ENCODE data around the gene MINK1.
"Not testable (repeated sequence)": the region's sequence is repeated elsewhere in the genome, so short reads cannot be mapped to it uniquely, and the experiment has no call there.

The MINK1 gene

GRCh38 chr17:4900231-4901107 lies 67.3 kb downstream of the MINK1 start:
- DNase-seq: peak; percentile 82

- no peak for DNase-seq
Measured at GRCh38 chr17:4901108-4901647, 68.0 kb downstream of the MINK1 start.

- peak; percentile 50 for DNase-seq
Measured at GRCh38 chr17:4901648-4902344, 68.7 kb downstream of the MINK1 start.

GRCh38 chr17:4902540-4902939 lies 69.4 kb downstream of the MINK1 start:
- no peak for DNase-seq

GRCh38 chr17:4903051-4903818 lies 70.1 kb downstream of the MINK1 start, which contains the start of gene CHRNE:
Gene CHRNE (minus strand): TSS chr17:4903098. CDS start chr17:4903063, 35 bp downstream.
- DNase-seq: peak; percentile 85

GRCh38 chr17:4906642-4907041 lies 73.5 kb downstream of the MINK1 start:
- not testable (repeated sequence) for DNase-seq

- no peak for DNase-seq
Measured at GRCh38 chr17:4908301-4908700, 75.2 kb downstream of the MINK1 start.

- peak; percentile 84 for DNase-seq
Measured at GRCh38 chr17:4908711-4909496, 75.8 kb downstream of the MINK1 start.

- no peak for DNase-seq
Measured at GRCh38 chr17:4913994-4914393, 80.9 kb downstream of the MINK1 start.

- not testable (repeated sequence) for DNase-seq
Measured at GRCh38 chr17:4914551-4914950, 81.4 kb downstream of the MINK1 start.

GRCh38 chr17:4919511-4920047 lies 86.4 kb downstream of the MINK1 start:
- DNase-seq: no peak

- no peak for DNase-seq
Measured at GRCh38 chr17:4920351-4921048, 87.4 kb downstream of the MINK1 start.

- no peak for DNase-seq
Measured at GRCh38 chr17:4921320-4921719, 88.2 kb downstream of the MINK1 start.

- not testable (repeated sequence) for DNase-seq
Measured at GRCh38 chr17:4926577-4927335, 93.6 kb downstream of the MINK1 start.

- no peak for DNase-seq
Measured at GRCh38 chr17:4928881-4929280, 95.7 kb downstream of the MINK1 start.

- DNase-seq: no peak
Measured at GRCh38 chr17:4931963-4932362, 98.8 kb downstream of the MINK1 start, which contains the start of gene GP1BA. Gene GP1BA (plus strand): TSS chr17:4932277. CDS start chr17:4932605, 328 bp downstream.

GRCh38 chr17:4932756-4933155 lies 99.6 kb downstream of the MINK1 start:
- no peak for DNase-seq

- no peak for DNase-seq
Measured at GRCh38 chr17:4933646-4934045, 100.5 kb downstream of the MINK1 start.

GRCh38 chr17:4934173-4934979 lies 101.2 kb downstream of the MINK1 start:
- DNase-seq: no peak
